Osteoblast (primary cell): ENCODE results near the gene GAS2L2. TPM values are rescaled to one million over a fixed set of nuclear protein-coding genes. Genes with fewer than 3 reads are reported as not detected.
A peak's percentile ranks its signal among the peaks of the same experiment; 100 is the strongest.

Experiments used
- DNase-seq: peaks from one replicate; pipeline ENCODE4 v3.0.0; 2011; ENCODE audit warnings: low spot score, mixed read lengths; ENCODE audit not compliant: insufficient read length; ENCODE audit errors: missing footprints
- H2AFZ ChIP-seq: 2 replicates; pipeline ENCODE4 v1.6.0; 2011; ENCODE audit warnings: mild to moderate bottlenecking, low read length
- H3K27ac ChIP-seq: 2 replicates; pipeline ENCODE4 v1.5.1; 2011; ENCODE audit warnings: mild to moderate bottlenecking, low read depth, low read length, moderate library complexity
- H3K27me3 ChIP-seq: 2 replicates; pipeline ENCODE4 v1.6.0; 2012; ENCODE audit warnings: mild to moderate bottlenecking, control low read depth, inconsistent platforms, low read length, moderate library complexity; ENCODE audit not compliant: insufficient read depth
- H3K36me3 ChIP-seq: 2 replicates; pipeline ENCODE4 v1.5.1; 2011; ENCODE audit warnings: mild to moderate bottlenecking, low read length, control low read depth, moderate library complexity; ENCODE audit not compliant: insufficient read depth
- H3K4me1 ChIP-seq: 2 replicates; pipeline ENCODE4 v1.5.1; 2011; ENCODE audit warnings: mild to moderate bottlenecking, low read length, control low read depth, moderate library complexity; ENCODE audit not compliant: insufficient read depth
- H3K4me2 ChIP-seq: 2 replicates; pipeline ENCODE4 v1.6.0; 2011; ENCODE audit warnings: mild to moderate bottlenecking, low read length; ENCODE audit not compliant: insufficient read depth
- H3K4me3 ChIP-seq: fragments of 200-600 bp; sonication (generic); 3 replicates; pipeline ENCODE4 v1.5.1; 2012; ENCODE audit warnings: mild to moderate bottlenecking, low read length, inconsistent platforms; ENCODE audit not compliant: insufficient read depth
- H3K79me2 ChIP-seq: 2 replicates; pipeline ENCODE4 v1.6.0; 2012; ENCODE audit warnings: mild to moderate bottlenecking, low read length, control low read depth, inconsistent platforms; ENCODE audit not compliant: insufficient read depth
- H3K9me3 ChIP-seq: 2 replicates; pipeline ENCODE4 v1.5.1; 2011; ENCODE audit warnings: low read depth, low read length, control low read depth
- H4K20me1 ChIP-seq: 2 replicates; pipeline ENCODE4 v1.6.0; 2012; ENCODE audit warnings: mild to moderate bottlenecking, low read length, control low read depth; ENCODE audit not compliant: insufficient read depth
- total RNA-seq: library from RNA; depleted of rRNA; stranded (reverse); fragments of >200 nt; gene quantifications from 2 replicates; pipeline ENCODE4 v1.2.3, GENCODE V29; 2012
- TF ChIP-seq, protein P1 (sequence below): IDR thresholded peaks from 2 replicates; pipeline ENCODE4 v1.5.1; 2011; ENCODE audit warnings: mild to moderate bottlenecking, low read depth, low read length, moderate library complexity; ENCODE audit errors: extremely low read depth

GAS2L2 gene
- total RNA-seq, 1 donor = not detected

DNA sequence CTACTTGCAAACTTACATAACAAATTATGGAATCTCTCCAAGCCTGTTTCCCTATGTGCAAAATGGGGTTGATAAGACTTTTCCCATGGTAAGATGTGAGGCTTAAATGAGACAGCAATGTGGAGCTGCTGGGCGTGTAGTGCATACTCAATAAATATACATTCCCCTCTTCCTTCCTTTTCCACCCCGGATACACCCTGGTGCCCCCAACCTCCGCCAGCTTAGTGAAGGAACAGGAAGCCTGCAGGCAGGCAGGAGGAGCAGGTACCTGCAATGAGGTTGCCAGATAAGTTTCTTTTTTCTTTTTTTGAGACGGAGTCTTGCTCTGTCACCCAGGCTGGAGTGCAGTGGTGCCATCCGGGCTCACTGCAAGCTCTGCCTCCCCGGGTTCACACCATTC, 22.5 kb upstream of the GAS2L2 start:
- Histone ChIP-seq H2AFZ (no peak overlapping the region), H4K20me1 (no peaks in the 10 kb centered on the region), H3K4me1 (peaks cover 36% of the 10 kb centered on the region), H3K9me3 (no peaks in the 10 kb centered on the region), H3K27me3 (peaks cover 15% of the 10 kb centered on the region), H3K4me2 (no peak overlapping the region), H3K79me2 (no peaks in the 10 kb centered on the region), H3K4me3 (no peak overlapping the region), H3K27ac (no peak overlapping the region), H3K36me3 (no peaks in the 10 kb centered on the region)
- TF ChIP-seq, protein P1, sequence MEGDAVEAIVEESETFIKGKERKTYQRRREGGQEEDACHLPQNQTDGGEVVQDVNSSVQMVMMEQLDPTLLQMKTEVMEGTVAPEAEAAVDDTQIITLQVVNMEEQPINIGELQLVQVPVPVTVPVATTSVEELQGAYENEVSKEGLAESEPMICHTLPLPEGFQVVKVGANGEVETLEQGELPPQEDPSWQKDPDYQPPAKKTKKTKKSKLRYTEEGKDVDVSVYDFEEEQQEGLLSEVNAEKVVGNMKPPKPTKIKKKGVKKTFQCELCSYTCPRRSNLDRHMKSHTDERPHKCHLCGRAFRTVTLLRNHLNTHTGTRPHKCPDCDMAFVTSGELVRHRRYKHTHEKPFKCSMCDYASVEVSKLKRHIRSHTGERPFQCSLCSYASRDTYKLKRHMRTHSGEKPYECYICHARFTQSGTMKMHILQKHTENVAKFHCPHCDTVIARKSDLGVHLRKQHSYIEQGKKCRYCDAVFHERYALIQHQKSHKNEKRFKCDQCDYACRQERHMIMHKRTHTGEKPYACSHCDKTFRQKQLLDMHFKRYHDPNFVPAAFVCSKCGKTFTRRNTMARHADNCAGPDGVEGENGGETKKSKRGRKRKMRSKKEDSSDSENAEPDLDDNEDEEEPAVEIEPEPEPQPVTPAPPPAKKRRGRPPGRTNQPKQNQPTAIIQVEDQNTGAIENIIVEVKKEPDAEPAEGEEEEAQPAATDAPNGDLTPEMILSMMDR = no peak
- DNase-seq = no peak

DNA sequence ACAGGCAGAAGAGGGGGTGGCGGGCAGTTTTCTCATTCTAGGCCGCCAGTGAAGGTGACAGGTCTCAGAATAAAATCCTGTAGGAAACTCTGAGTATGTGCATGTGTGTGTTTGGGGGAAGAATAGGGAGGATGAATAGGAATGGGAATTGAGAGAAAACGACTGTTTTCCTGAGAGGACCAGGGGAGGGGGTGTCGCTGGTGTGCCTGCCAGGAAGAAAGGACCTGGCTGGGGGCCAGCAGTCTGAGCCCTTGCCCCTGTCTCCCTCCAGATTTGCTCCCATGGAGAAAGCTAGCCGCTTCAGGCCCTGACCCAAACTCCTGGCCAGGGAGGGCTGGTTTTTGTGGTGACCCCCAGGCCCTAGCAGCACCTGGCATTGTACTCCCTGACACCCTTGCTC, 22.0 kb upstream of the GAS2L2 start:
- Histone ChIP-seq H4K20me1 (no peaks in the 10 kb centered on the region), H2AFZ (no peak overlapping the region)
- peak; percentile 80 for DNase-seq

DNA sequence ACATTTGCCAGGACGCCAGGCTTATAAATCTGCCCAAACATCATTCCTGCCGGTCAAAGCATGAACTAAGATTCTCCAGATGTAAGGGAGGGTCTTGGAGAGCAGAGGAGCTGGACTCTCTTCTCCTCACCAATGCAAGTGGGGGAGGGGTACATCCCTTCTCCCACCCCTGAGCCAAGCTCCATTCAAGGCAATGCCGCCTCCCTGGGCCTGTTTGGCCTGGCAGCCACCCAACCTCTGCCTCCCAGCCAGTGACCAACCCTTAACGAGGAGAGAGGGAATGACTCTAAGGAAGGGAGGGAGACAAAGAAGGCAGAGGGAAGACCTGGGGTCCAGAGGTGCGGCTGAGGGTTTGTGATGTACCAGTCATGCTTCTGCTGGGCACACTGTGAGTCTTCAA, 21.5 kb upstream of the GAS2L2 start:
- Histone ChIP-seq H3K79me2 (no peaks in the 10 kb centered on the region), H3K27ac (no peak overlapping the region), H3K4me1 (peaks cover 36% of the 10 kb centered on the region), H3K27me3 (peaks cover 12% of the 10 kb centered on the region), H3K36me3 (no peaks in the 10 kb centered on the region), H2AFZ (peak overlapping the region; percentile 76), H3K4me2 (no peak overlapping the region), H3K9me3 (no peaks in the 10 kb centered on the region), H4K20me1 (no peaks in the 10 kb centered on the region), H3K4me3 (no peak overlapping the region)
- TF ChIP-seq, protein P1 = no peak
- DNase-seq = peak; percentile 95

More for the DNA sequence above, 22.0 kb upstream of the GAS2L2 start:
- no peak overlapping the region for H3K4me3 ChIP-seq
- no peaks in the 10 kb centered on the region for H3K36me3 ChIP-seq
- no peak overlapping the region for H3K27ac ChIP-seq
- H3K9me3 ChIP-seq = no peaks in the 10 kb centered on the region
- no peak overlapping the region for H3K4me2 ChIP-seq
- TF ChIP-seq, protein P1 = no peak
- peaks cover 15% of the 10 kb centered on the region for H3K27me3 ChIP-seq
- no peaks in the 10 kb centered on the region for H3K79me2 ChIP-seq
- H3K4me1 ChIP-seq = peaks cover 36% of the 10 kb centered on the region

DNA sequence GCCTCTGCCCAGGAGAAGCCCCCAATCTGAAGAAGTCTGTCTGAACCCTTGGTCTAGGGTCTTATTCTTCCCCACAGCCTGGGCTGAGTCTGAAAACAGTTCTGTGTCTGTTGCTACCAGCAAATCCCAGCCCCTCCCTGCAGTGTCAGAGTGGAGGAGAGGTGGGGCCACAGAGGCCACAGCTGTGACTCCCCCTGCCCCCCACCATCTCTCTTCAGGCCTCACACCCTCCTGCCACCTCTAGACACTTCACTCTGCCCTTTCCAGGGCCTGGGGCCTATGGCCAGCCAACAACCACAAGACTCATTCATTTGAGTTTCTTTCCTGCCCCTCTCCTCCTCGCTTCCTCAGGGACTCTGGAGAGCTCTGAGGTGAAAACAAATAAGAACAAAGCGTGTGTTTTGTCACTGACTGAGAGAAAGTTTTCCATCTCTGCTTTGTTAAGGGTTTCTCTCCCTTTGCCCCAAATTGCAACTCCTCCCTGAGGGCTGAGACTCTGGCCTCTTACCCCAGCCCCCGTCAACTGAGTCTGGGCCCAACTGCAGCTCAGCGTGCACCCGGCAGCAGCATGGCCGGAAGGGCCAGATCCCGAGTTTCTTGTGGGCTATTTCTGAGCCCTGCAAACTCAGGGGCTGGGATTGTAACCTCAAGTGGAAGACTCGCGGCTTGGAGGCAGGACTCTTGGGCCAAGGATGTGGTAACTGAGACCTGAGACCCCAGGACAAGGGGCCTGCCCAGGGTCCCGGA, 20.8 kb upstream of the GAS2L2 start:
- no peak overlapping the region for H3K27ac ChIP-seq
- no peaks in the 10 kb centered on the region for H3K79me2 ChIP-seq
- DNase-seq = peak; percentile 84
- H2AFZ ChIP-seq = peak overlapping the region; percentile 76
- H3K9me3 ChIP-seq = no peaks in the 10 kb centered on the region
- TF ChIP-seq, protein P1 = no peak
- peaks cover 32% of the 10 kb centered on the region for H3K4me1 ChIP-seq
- H3K4me3 ChIP-seq = no peak overlapping the region
- H3K27me3 ChIP-seq = peaks cover 5% of the 10 kb centered on the region
- no peaks in the 10 kb centered on the region for H3K36me3 ChIP-seq
- H4K20me1 ChIP-seq = no peaks in the 10 kb centered on the region
- H3K4me2 ChIP-seq = no peak overlapping the region
